NCI-H460 (cell line): ENCODE data around the gene PRUNE2. TPM values are rescaled to one million over a fixed set of nuclear protein-coding genes. Genes with fewer than 3 reads are reported as not detected.

ENCODE experiments used
- DNase-seq: peaks from one replicate; pipeline ENCODE4 v3.0.0-alpha.2; 2016; ENCODE audit warnings: low read depth; ENCODE audit errors: extremely low read depth
- total RNA-seq: library from RNA; depleted of rRNA; stranded (reverse); fragments of >200 nt; shearing (Covaris generic); gene quantifications from 2 replicates; pipeline ENCODE4 v1.2.3, GENCODE V29; 2014

The PRUNE2 gene
- total RNA-seq, 1 experiment from 2014 or later: 0.27 TPM

- no peak for DNase-seq
These were observed 313.6 kb downstream of the PRUNE2 start for GRCh38 chr9:76592091-76592973.

- no peak for DNase-seq
These were observed 314.5 kb downstream of the PRUNE2 start for GRCh38 chr9:76591256-76591950.

GRCh38 chr9:76588316-76588715 is 317.6 kb downstream of the PRUNE2 start:
- DNase-seq: no peak

GRCh38 chr9:76586390-76587314 is 319.3 kb downstream of the PRUNE2 start:
- no peak for DNase-seq

GRCh38 chr9:76585487-76586389 is 320.2 kb downstream of the PRUNE2 start:
- DNase-seq: no peak

- no peak for DNase-seq
These were observed 322.7 kb downstream of the PRUNE2 start for GRCh38 chr9:76583256-76583655.

- DNase-seq: no peak
These were observed 324.2 kb downstream of the PRUNE2 start for GRCh38 chr9:76581731-76582130.

GRCh38 chr9:76580820-76581219 is 325.1 kb downstream of the PRUNE2 start:
- no peak for DNase-seq

GRCh38 chr9:76580188-76580587 is 325.7 kb downstream of the PRUNE2 start:
- no peak for DNase-seq

GRCh38 chr9:76576344-76576743 is 329.6 kb downstream of the PRUNE2 start:
- DNase-seq: no peak

GRCh38 chr9:76575761-76576160 is 330.2 kb downstream of the PRUNE2 start:
- DNase-seq: no peak

- DNase-seq: no peak
These were observed 331.8 kb downstream of the PRUNE2 start for GRCh38 chr9:76573905-76574760.

- DNase-seq: no peak
These were observed 332.5 kb downstream of the PRUNE2 start for GRCh38 chr9:76573408-76573807.

GRCh38 chr9:76572151-76572550 is 333.8 kb downstream of the PRUNE2 start:
- DNase-seq: no peak

GRCh38 chr9:76571743-76572146 is 334.2 kb downstream of the PRUNE2 start:
- no peak for DNase-seq

GRCh38 chr9:76571288-76571687 is 334.6 kb downstream of the PRUNE2 start:
- no peak for DNase-seq

- DNase-seq: no peak
These were observed 335.1 kb downstream of the PRUNE2 start for GRCh38 chr9:76570826-76571225.

- DNase-seq: no peak
These were observed 338.8 kb downstream of the PRUNE2 start for GRCh38 chr9:76567086-76567485.

- DNase-seq: no peak
These were observed 341.6 kb downstream of the PRUNE2 start for GRCh38 chr9:76564297-76564696.
